Measurements from ENCODE around the gene MKLN1.

The MKLN1 gene

DNA sequence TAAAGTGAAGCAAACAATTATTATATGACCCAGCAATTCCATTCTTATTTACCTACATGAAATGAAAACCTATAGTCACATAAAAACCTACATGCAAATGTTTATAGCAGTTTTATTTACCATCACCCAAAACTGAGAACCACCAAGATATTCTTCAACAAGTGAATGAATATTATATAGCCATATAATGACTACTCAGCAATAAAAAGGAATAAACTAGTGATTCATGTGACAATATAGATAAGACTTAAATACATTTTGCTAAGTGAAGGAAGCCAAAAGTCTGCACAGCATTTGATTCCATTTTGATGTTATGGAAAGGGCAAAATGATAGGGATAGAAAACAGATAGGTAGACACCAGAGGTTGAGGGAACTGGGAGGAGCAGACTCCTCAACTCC, 197.0 kb downstream of the MKLN1 start:
- H3K4me3 ChIP-seq (ENCODE audit: insufficient read depth, low read depth, low read length): no peak overlapping the region
- H3K27ac ChIP-seq (ENCODE audit: insufficient read depth, low read depth, low read length, poor library complexity, severe bottlenecking): no peak overlapping the region
- H3K27me3 ChIP-seq (ENCODE audit: control insufficient read depth, insufficient read depth, low read length, poor library complexity, severe bottlenecking): no peaks in the 10 kb centered on the region
- H3K4me1 ChIP-seq (ENCODE audit: control insufficient read depth, insufficient read depth, low read length): peaks cover 12% of the 10 kb centered on the region
- no peaks in the 10 kb centered on the region for H3K9me3 ChIP-seq (ENCODE audit: control insufficient read depth, low read length)
- H3K36me3 ChIP-seq (ENCODE audit: control insufficient read depth, insufficient read depth, low read length): no peaks in the 10 kb centered on the region

DNA sequence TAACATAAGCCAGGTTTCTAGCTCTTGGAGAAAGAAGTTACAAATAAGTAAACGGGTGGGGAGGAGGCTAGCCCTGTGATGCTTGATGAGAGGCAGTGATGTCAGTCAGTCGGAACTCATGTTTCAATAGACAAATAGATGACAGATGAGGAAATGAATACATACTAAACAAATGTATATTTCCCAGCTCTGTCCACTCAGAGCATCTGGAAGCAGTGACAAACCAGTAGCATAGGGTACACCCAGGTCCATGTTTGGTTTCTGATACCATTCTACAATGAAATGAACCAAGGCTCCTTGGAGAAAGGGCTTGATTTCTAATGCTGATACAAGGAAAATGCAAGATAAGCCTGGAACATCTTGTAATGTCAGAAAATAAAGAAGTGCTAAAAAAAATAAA, 198.1 kb downstream of the MKLN1 start:
- Histone ChIP-seq H3K4me1 (ENCODE audit: control insufficient read depth, insufficient read depth, low read length) (peaks cover 12% of the 10 kb centered on the region), H3K36me3 (ENCODE audit: control insufficient read depth, insufficient read depth, low read length) (no peaks in the 10 kb centered on the region), H3K9me3 (ENCODE audit: control insufficient read depth, low read length) (no peaks in the 10 kb centered on the region), H3K4me3 (ENCODE audit: insufficient read depth, low read depth, low read length) (no peak overlapping the region), H3K27ac (ENCODE audit: insufficient read depth, low read depth, low read length, poor library complexity, severe bottlenecking) (no peak overlapping the region), H3K27me3 (ENCODE audit: control insufficient read depth, insufficient read depth, low read length, poor library complexity, severe bottlenecking) (no peaks in the 10 kb centered on the region)
- WGBS, 2 experiments: 88 to 100% methylated on average over 2 of the region's 2 CpGs

GRCh38 chr7:131527456-131527855, 199.8 kb downstream of the MKLN1 start:
- H3K27me3 ChIP-seq (ENCODE audit: control insufficient read depth, insufficient read depth, low read length, poor library complexity, severe bottlenecking): no peaks in the 10 kb centered on the region
- WGBS, 2 experiments: 65 to 68% methylated on average over 4 of the region's 4 CpGs
- no peak overlapping the region for H3K4me3 ChIP-seq (ENCODE audit: insufficient read depth, low read depth, low read length)
- peaks cover 4% of the 10 kb centered on the region for H3K4me1 ChIP-seq (ENCODE audit: control insufficient read depth, insufficient read depth, low read length)
- no peak overlapping the region for H3K27ac ChIP-seq (ENCODE audit: insufficient read depth, low read depth, low read length, poor library complexity, severe bottlenecking)
- no peaks in the 10 kb centered on the region for H3K36me3 ChIP-seq (ENCODE audit: control insufficient read depth, insufficient read depth, low read length)
- no peaks in the 10 kb centered on the region for H3K9me3 ChIP-seq (ENCODE audit: control insufficient read depth, low read length)

DNA sequence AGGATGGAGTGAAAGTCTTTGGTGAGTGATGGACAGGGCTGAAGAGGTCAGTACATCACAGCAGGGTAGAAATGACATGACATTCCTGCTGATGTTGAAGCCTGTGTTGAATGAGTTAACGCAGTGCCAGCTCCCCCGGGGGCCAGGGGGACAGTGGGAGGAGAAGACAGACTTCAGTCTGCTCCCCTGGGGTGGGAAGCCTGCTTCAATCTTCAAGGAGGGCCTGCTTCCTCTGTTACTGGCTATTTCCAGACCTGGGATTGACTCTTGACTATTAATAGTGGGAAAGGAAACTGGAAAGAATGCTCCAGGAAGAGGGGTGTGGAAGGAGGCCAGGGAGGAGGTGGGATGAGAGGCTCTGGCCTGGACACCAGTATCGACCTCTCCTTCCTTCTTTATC, 201.5 kb downstream of the MKLN1 start:
- Histone ChIP-seq H3K4me3 (ENCODE audit: insufficient read depth, low read depth, low read length) (no peak overlapping the region), H3K27me3 (ENCODE audit: control insufficient read depth, insufficient read depth, low read length, poor library complexity, severe bottlenecking) (no peaks in the 10 kb centered on the region), H3K4me1 (ENCODE audit: control insufficient read depth, insufficient read depth, low read length) (no peaks in the 10 kb centered on the region), H3K27ac (ENCODE audit: insufficient read depth, low read depth, low read length, poor library complexity, severe bottlenecking) (no peak overlapping the region), H3K36me3 (ENCODE audit: control insufficient read depth, insufficient read depth, low read length) (no peaks in the 10 kb centered on the region), H3K9me3 (ENCODE audit: control insufficient read depth, low read length) (no peaks in the 10 kb centered on the region)
- WGBS, 2 experiments: 60 to 73% methylated on average over 2 to 3 of the region's 3 CpGs

- H3K4me1 ChIP-seq (ENCODE audit: control insufficient read depth, insufficient read depth, low read length): no peaks in the 10 kb centered on the region
- no peak overlapping the region for H3K4me3 ChIP-seq (ENCODE audit: insufficient read depth, low read depth, low read length)
- no peaks in the 10 kb centered on the region for H3K27me3 ChIP-seq (ENCODE audit: control insufficient read depth, insufficient read depth, low read length, poor library complexity, severe bottlenecking)
- no peaks in the 10 kb centered on the region for H3K36me3 ChIP-seq (ENCODE audit: control insufficient read depth, insufficient read depth, low read length)
- H3K9me3 ChIP-seq (ENCODE audit: control insufficient read depth, low read length): no peaks in the 10 kb centered on the region
- 89 to 93% methylated on average over 11 of the region's 11 CpGs for WGBS, 2 experiments
- no peak overlapping the region for H3K27ac ChIP-seq (ENCODE audit: insufficient read depth, low read depth, low read length, poor library complexity, severe bottlenecking)
Measured at GRCh38 chr7:131529617-131530016, 201.9 kb downstream of the MKLN1 start.

DNA sequence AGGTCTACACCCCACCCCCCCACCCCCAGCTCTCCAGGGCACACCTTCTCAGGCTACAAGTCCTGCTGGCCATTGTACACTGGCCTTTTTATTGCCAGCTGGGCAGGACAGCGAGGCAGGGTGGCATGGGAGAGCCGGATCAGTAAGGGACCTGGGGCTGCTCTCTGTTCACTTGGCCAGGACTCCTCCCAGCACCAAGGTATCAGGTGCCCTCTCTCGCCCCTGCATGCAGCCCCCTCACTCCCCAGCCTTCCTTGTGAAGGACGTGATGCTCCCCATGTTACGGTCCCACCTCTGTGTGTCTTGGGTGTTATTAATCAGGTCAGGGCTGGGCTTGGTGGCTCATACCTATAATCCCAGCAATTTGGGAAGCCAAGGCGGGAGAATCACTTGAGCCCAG, 202.5 kb downstream of the MKLN1 start:
- no peak overlapping the region for H3K4me3 ChIP-seq (ENCODE audit: insufficient read depth, low read depth, low read length)

GRCh38 chr7:131532570-131533091, 205.0 kb downstream of the MKLN1 start:
- Histone ChIP-seq H3K4me3 (ENCODE audit: insufficient read depth, low read depth, low read length) (no peak overlapping the region), H3K4me1 (ENCODE audit: control insufficient read depth, insufficient read depth, low read length) (no peaks in the 10 kb centered on the region), H3K27me3 (ENCODE audit: control insufficient read depth, insufficient read depth, low read length, poor library complexity, severe bottlenecking) (no peaks in the 10 kb centered on the region), H3K9me3 (ENCODE audit: control insufficient read depth, low read length) (no peaks in the 10 kb centered on the region), H3K27ac (ENCODE audit: insufficient read depth, low read depth, low read length, poor library complexity, severe bottlenecking) (no peak overlapping the region), H3K36me3 (ENCODE audit: control insufficient read depth, insufficient read depth, low read length) (no peaks in the 10 kb centered on the region)
- WGBS, 2 experiments: 92 to 93% methylated on average over 10 of the region's 10 CpGs

More for the DNA sequence above, 202.5 kb downstream of the MKLN1 start:
- WGBS, 2 experiments: 95 to 97% methylated on average over 6 of the region's 6 CpGs
- Histone ChIP-seq H3K27ac (ENCODE audit: insufficient read depth, low read depth, low read length, poor library complexity, severe bottlenecking) (no peak overlapping the region), H3K4me1 (ENCODE audit: control insufficient read depth, insufficient read depth, low read length) (no peaks in the 10 kb centered on the region), H3K9me3 (ENCODE audit: control insufficient read depth, low read length) (no peaks in the 10 kb centered on the region), H3K36me3 (ENCODE audit: control insufficient read depth, insufficient read depth, low read length) (no peaks in the 10 kb centered on the region), H3K27me3 (ENCODE audit: control insufficient read depth, insufficient read depth, low read length, poor library complexity, severe bottlenecking) (no peaks in the 10 kb centered on the region)

- H3K9me3 ChIP-seq (ENCODE audit: control insufficient read depth, low read length): no peaks in the 10 kb centered on the region
- no peaks in the 10 kb centered on the region for H3K36me3 ChIP-seq (ENCODE audit: control insufficient read depth, insufficient read depth, low read length)
- H3K27ac ChIP-seq (ENCODE audit: insufficient read depth, low read depth, low read length, poor library complexity, severe bottlenecking): no peak overlapping the region
- H3K4me3 ChIP-seq (ENCODE audit: insufficient read depth, low read depth, low read length): no peak overlapping the region
- peaks cover under 1% of the 10 kb centered on the region for H3K4me1 ChIP-seq (ENCODE audit: control insufficient read depth, insufficient read depth, low read length)
- H3K27me3 ChIP-seq (ENCODE audit: control insufficient read depth, insufficient read depth, low read length, poor library complexity, severe bottlenecking): no peaks in the 10 kb centered on the region
- 91 to 92% methylated on average over 9 of the region's 9 CpGs for WGBS, 2 experiments
Measured at GRCh38 chr7:131533151-131533559, 205.5 kb downstream of the MKLN1 start.

DNA sequence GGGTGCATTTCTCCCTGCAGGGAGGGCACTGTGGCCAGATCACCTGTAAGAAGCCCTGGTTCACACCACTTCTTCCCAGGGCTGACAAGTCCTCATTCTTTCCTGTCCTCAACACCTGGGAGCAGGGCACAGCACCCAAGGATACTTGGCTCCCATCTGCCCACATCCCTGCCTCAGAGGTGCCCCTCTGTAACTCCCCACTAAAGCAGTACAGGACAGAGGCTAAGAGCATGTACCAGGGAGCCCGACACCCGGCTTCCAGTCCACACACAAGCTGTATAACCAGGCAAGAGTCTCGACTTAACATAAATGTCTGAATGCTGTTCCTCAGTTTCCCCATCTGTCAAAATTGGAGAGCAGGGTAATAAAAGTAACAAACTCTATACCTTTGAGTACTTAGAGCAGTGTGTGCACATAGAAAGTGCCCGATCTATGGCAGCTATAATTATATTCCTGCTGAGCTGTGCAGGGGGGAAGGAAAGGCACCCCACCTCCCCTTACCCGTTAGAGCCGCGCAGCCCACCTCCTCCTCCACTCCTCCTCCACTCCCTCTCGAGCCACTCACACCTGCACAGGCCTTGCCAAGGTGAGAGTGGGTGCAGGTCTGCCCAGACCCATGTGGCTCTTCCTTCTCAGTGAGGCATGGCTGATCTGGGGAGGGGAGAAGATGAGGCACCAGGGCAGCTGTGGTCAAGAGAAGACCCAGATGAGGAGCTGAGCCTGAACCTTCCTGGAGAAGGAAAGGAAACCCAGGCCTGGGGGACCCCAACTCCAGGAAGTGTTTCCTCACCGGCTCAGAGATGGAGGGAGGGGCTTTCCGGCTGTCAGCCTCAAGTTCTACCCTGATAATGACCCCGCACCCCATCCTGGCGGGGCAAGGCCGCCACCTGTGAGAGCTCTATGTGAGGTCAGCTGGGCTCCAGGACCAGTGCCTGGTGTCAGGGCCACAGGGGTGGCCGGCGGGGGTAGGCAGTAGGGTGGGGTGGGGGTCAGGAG, 206.2 kb downstream of the MKLN1 start:
- no peak overlapping the region for H3K27ac ChIP-seq (ENCODE audit: insufficient read depth, low read depth, low read length, poor library complexity, severe bottlenecking)
- H3K4me3 ChIP-seq (ENCODE audit: insufficient read depth, low read depth, low read length): no peak overlapping the region
- H3K9me3 ChIP-seq (ENCODE audit: control insufficient read depth, low read length): no peaks in the 10 kb centered on the region
- H3K4me1 ChIP-seq (ENCODE audit: control insufficient read depth, insufficient read depth, low read length): peaks cover 7% of the 10 kb centered on the region
- no peaks in the 10 kb centered on the region for H3K27me3 ChIP-seq (ENCODE audit: control insufficient read depth, insufficient read depth, low read length, poor library complexity, severe bottlenecking)
- no peaks in the 10 kb centered on the region for H3K36me3 ChIP-seq (ENCODE audit: control insufficient read depth, insufficient read depth, low read length)
- 89 to 95% methylated on average over 9 to 15 of the region's 15 CpGs for whole genome bisulfite sequencing, 2 experiments

GRCh38 chr7:131536361-131536849, 208.7 kb downstream of the MKLN1 start:
- WGBS, 2 experiments: 76 to 81% methylated on average over 7 of the region's 7 CpGs
- H3K4me3 ChIP-seq (ENCODE audit: insufficient read depth, low read depth, low read length): no peak overlapping the region

More at GRCh38 chr7:131536361-131536849, 208.7 kb downstream of the MKLN1 start:
- peaks cover 17% of the 10 kb centered on the region for H3K4me1 ChIP-seq (ENCODE audit: control insufficient read depth, insufficient read depth, low read length)
- no peaks in the 10 kb centered on the region for H3K27me3 ChIP-seq (ENCODE audit: control insufficient read depth, insufficient read depth, low read length, poor library complexity, severe bottlenecking)
- no peaks in the 10 kb centered on the region for H3K9me3 ChIP-seq (ENCODE audit: control insufficient read depth, low read length)
- no peak overlapping the region for H3K27ac ChIP-seq (ENCODE audit: insufficient read depth, low read depth, low read length, poor library complexity, severe bottlenecking)
- H3K36me3 ChIP-seq (ENCODE audit: control insufficient read depth, insufficient read depth, low read length): no peaks in the 10 kb centered on the region

All from ectodermal cell (in vitro differentiated cells).